Activated naive CD4-positive, alpha-beta T cell (primary cell): Measurements from ENCODE around the gene NID1.
"Not testable (repeated sequence)": the region's sequence is repeated elsewhere in the genome, so short reads cannot be mapped to it uniquely, and the experiment has no call there.

Source experiments
- DNase-seq, 4 experiments: peaks; one replicate each; lab custom pipeline; 2025; lab: John Stamatoyannopoulos, UW

NID1 gene

GRCh38 chr1:236030534-236030933 lies 34.4 kb downstream of the NID1 start:
- DNase-seq = no peak

GRCh38 chr1:236029428-236029940 lies 35.4 kb downstream of the NID1 start:
- DNase-seq = no peak

DNA sequence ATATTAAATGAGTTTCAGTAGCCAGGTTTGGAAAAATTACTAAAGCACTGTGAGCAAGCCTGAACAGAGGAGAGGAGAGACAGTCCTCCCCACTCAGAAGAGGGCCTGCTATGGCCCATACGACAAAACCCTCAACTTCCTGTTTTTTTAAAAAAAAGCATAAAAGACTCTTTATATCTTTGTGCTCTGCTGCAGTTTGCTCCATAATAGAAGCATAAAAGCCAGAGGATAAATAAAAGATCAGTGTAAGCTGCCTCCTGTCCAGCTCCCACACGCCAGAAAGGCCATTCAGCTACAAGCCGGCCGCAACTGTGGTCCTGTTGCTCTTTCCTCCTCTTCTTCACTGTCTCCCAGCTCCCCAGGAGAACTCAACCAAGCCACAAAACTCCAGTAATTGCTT lies 37.8 kb downstream of the NID1 start:
- DNase-seq = no peak

- DNase-seq = no peak
Measured at GRCh38 chr1:236025836-236026235, 39.1 kb downstream of the NID1 start.

GRCh38 chr1:236024641-236025040 lies 40.2 kb downstream of the NID1 start:
- no peak for DNase-seq

DNA sequence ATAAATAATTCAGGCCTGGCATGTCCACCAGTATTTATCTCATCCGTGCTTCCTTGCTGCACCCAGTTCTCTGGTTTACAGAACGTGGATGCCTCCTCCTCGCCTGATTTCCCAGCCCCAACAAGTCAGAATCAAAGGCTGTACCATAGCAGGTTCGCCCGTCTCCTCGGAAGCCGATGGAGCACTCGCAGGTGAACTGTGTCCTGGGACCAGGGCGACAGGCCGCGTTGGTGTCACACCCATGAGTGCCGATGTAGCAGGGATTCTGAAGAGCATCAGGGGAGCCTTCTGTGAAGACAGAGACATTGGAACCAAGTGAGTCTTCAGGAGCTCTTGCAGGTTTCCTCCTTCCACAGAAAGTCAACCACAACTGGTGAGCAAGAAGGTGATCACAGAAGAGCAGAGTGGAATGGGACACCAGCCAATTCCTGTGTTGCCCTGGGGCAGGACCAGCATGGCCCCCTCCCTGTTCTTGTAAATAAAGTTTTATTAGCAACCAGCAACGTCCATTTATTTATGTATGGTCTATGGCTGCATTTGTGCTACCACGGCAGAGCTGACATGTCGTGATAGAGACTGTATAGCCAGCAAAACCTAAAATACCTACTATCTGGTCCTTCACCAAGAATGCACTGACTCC lies 40.8 kb downstream of the NID1 start:
- DNase-seq = no peak

GRCh38 chr1:236021424-236022135 lies 43.3 kb downstream of the NID1 start:
- DNase-seq = no peak

DNA sequence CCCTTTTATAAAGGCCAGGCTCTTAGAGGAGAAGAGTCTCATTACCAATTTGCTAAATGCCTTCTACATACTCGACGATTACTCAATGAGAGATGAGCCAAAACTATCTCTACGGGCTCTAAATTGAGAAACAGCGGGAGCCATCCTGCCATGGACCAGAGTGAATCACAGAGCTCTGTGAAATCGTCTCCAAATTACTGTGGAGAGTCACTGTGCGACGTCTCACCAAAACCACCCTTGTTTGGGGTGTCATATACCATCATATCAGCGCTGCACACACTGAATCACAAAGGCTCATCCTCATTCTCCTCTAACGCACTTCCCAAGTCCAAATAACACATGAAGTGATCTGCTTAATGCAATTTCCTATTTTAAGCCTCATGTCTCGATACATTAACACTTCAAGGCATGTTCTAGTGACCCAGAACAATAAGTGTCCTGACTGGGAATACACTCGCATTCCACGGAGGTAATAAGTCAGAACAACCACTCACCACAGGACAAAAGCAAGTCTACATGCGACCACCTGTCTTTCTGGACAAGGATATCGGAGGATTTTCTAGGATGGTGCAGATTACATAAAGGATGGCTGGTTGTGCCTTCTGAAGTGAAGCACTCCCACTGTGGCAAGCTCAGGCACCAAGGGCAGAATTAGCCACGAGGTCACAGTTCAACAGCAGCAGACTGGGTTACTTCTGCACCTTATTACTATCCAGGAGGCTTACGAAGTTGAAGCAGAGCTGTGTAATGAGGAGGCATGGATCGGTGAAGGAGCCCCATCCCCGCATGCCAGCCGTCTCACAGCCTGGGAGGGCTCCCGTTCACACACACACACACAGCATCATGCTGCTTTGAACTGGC lies 44.3 kb downstream of the NID1 start:
- no peak for DNase-seq

DNA sequence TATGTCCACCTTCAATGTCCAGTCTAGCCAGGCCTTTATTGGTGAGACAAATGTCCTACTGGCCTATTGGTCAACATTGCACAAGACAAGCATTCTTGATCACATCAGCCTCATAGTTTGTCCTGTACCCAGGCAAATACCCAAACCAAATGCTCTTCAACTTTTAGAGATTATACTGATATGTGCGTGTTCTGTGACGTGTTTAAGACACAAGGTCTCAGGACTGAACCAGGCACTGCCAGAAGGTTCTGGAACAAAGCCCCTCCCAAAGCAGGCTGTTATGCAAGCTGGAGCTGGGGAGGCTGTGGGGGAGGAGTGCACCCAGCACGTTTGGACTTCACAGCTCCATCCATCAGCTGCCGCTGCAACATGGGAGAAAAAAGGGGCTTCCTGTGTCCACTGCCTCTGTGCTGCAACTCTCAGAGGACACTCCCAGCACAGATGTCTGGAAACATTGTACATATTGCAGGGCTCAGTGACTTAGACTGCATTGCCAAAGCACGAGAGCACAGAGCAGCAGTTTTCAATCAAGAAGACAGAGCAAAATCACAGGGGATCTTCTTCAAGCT lies 45.9 kb downstream of the NID1 start:
- DNase-seq = no peak

DNA sequence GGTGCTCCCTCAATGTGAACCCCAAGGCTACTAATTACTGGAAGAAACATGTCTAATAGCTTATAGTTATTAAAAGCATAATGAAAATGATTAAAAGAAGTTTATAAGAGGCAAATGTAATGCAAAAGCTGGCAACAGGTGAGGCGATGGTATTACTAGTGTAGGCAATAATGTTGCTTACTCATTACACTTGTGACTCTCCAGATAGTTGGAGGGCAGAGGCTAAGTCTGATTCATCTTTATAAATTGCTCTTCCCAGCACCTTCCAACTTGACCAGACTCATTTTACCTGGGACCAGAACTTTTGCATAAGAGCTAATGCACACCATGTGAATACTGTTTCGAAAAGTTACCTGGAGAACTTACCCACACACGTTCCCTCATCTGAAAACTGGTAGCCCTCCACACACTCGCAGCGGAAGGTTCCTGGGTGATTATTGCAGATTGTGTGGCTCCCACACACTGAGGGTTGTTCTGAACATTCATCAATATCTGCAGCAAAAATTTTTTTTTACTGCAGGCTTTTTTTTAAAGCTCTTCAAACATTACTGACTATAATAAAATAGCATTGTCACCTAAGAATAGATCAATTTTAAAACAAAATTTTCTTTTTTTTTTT lies 48.0 kb downstream of the NID1 start:
- no peak for DNase-seq

DNA sequence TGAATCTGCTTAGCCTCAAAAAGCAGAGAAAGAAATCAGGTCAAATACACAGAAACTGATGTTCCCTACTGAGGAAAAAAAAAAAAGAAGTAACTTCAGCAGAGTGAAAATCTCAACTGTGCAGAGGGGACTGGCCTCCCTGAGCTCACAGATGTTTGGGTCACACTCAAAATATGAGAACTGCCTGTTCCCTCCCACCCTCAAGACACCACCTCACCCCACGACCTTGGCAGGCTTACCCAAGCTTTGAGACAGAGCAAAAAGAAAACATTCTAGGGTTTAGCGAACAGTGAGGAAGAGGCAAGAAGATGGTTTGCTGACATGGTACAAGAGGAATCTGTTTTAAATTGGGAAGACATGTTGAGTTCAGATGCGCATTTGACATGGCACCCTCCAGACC lies 48.8 kb downstream of the NID1 start:
- DNase-seq = no peak

- DNase-seq = no peak
Measured at GRCh38 chr1:236015539-236015938, 49.4 kb downstream of the NID1 start.

DNA sequence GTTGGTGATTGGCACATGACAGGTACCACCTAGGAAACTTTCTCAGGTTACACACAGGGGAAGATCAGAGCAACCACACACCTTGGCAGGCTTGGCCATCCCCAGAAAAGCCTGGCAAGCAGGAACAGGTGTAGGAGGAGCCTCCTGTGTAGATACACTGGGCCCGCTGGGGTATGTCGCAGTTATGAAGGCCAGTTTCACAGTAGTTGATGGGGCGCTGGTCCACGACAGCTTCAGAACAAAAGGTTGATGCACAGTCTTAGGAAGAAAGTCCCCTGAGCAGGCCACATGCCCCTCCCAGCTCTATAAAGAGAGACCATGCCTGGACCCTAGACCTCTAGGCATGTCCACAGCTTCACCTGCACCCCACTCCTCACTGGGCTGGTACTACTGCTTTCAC lies 51.6 kb downstream of the NID1 start:
- DNase-seq = no peak

DNA sequence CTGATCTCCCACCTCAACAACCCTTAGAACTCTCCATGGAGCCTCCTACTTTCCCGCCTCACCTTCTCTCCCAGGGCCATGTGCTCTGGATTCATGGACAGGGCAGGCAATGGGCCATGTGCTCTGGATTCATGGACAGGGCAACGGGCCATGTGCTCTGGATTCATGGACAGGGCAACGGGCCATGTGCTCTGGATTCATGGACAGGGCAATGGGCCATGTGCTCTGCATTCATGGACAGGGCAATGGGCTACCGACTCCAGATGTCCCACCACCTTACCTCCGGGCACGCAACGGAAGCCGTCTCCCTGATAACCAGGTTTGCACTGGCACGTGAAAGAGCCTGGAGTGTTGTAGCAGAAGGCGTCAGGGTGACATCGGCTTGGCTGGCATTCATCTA lies 53.2 kb downstream of the NID1 start:
- DNase-seq = no peak

DNA sequence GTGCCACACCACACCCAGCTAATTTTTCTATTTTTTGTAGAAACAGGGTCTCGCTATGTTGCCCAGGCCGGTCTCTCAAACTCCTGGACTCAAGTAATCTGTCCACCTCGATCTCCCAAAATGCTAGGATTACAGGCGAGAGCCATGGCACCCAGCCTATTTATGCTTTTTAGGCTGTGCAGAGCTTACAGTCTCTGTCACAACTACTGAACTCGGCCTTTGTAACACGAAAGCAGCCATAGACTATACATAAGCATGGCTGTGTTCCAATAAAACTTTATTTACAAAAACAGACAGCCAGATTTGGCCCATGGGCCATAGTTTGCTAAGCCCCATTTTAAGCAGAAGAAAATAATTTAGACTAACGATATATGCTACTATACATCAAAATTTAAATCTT lies 54.4 kb downstream of the NID1 start:
- DNase-seq = no peak

GRCh38 chr1:236009857-236010256 lies 55.0 kb downstream of the NID1 start:
- DNase-seq = no peak

- no peak for DNase-seq
Measured at GRCh38 chr1:236009191-236009590, 55.7 kb downstream of the NID1 start.

DNA sequence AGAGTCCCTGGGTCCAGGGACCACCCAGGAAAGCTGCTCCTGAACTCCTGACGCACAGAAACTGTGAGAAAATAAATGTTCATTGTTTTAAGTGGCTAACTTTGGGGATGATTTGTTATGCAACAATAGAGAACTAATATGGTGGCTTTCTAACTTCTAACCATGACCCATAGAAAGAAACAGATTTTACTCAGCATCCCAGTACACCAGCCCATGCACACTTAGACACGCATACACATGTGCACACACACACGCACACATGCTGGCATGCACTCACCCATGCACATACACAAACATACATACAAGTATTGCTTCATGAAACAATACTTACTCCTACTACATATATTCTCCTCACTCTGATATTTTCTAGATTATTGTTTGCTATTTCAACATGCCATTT lies 57.1 kb downstream of the NID1 start:
- DNase-seq = no peak

GRCh38 chr1:236003058-236003457 lies 61.8 kb downstream of the NID1 start:
- DNase-seq = not testable (repeated sequence)

- no peak for DNase-seq
Measured at GRCh38 chr1:236002572-236002971, 62.3 kb downstream of the NID1 start.

DNA sequence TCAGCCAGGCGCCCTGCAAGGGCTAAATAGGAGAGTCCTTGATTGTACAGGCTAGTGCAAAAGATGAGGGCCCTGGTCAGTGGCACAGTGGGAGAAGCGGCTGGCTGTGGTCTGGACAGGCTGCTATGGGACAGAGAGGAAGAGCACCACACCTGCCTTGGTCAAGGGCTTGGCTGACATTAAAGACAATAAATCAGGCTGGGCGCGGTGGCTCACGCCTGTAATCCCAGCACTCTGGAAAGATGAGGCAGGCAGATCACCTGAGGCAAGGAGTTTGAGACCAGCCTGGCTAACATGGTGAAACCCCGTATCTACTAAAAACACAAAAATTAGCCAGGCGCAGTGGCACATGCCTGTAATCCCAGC lies 62.9 kb downstream of the NID1 start:
- DNase-seq = no peak

GRCh38 chr1:236000781-236001180 lies 64.1 kb downstream of the NID1 start:
- no peak for DNase-seq
